Measurements from ENCODE around the gene INHBB.
"Not testable (repeated sequence)": the region's sequence is repeated elsewhere in the genome, so short reads cannot be mapped to it uniquely, and the experiment has no call there.

Gene INHBB

DNA sequence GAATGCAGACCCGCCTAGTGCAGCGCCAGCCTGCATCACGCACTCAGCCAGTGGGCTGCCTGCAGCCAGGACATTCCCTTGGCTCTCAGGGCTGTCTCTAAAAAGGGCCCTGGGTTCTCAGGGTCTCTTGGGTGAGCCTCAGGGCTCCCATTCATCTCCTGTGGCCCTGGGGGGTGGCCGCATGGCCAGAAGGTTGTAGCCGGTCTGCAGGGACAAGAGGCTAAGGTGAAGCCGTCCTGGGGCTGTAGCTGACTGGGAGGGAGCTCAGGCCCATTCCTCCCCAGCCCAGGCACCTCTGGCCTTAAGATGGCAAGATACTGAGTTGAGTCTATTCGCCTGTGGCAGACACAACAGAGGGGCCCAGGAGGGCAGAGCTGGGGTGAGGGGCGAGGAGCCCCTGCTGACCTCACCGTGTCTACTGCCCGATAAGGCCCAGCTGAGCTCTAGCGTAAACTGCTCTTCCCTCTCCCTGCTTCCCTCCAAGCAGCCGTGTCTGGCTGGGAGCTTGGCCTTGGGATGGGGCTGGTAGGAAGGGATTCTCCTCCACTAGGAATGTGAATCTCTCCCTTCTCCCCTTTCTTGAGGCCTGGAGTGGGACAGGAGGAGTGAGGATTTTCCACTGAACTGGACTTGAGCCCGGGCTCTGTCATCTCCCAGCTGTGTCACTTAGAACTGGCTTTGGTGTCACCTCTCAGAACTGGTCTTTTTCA is 37.9 kb downstream of the INHBB start:
- DNase-seq, result no peak

DNA sequence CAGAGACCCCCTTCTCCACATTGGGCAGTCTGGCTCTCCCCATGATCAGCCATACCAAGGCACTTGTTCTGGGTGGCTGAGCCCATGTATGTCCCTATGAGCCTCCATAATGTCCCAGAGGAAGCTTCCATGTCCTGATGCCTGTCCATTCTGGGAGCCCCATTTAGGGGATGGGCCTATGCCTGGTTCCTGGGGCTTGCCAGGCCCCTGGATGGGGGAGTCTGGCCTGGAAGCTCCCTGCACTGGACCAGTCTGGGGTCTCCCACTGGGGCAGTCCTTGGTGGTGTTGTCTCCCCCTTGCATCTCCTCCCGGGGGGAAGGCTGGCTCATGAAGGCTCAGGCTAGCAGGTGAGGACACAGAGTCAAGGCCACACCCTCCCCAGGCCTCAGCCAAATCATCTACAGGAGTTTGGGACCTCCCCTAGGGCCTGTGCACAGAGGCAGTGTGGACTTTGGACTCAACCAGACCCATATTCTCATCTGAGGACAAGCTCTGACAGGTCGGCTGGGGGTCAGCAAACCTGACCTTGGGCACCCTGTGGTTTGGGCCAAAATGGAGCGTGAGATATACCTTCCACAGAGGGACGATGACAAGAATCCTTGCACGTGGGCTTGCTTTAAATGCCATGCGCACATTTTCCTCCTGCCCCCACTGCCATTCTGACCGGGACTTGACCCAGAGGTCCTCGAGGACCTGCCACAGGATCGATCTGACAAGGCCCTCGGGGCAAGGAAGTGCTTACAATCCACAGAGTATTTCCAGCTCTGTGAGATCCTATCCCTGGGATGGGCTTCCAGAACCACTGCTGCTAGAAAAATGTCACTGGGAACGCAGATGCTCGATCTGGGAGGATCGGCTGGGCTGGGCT is 38.8 kb downstream of the INHBB start:
- no peak for DNase-seq

DNA sequence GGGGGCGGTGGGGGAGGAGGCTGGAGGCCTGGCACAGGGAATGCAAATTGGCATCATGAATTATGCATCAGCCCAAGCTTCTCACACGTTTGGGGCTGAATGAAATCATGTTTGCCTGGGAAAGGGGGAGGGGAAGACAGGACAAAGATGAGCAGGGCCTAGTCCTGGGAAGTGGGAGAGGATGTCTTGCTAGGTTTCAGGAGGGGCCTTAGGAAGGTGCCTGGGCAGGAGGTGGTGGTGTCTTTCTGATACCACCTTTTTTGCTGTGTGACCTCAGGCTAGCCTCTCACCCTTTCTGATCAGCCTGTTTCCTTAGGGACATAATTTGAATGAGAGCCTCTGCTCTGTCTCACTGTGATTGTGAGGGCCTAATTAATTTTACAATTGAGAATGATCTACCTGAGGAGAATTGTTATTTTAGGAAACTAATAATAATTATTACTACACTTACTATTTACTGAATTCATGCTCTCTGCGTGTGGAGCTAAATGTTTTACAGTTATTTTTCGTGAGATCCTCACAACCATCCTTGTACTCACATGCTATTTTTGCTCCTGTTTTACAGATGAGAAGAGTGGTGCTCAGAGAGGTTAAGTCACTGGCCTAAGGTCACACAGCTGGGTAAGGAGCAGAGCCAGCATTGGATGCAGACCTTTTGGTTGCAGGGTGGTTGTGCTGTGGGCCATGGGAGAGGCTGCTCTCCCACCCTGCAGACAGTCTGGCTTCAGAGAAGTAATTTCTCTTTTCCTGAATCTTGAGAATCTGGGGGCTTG is 39.6 kb downstream of the INHBB start:
- DNase-seq, result no peak

DNA sequence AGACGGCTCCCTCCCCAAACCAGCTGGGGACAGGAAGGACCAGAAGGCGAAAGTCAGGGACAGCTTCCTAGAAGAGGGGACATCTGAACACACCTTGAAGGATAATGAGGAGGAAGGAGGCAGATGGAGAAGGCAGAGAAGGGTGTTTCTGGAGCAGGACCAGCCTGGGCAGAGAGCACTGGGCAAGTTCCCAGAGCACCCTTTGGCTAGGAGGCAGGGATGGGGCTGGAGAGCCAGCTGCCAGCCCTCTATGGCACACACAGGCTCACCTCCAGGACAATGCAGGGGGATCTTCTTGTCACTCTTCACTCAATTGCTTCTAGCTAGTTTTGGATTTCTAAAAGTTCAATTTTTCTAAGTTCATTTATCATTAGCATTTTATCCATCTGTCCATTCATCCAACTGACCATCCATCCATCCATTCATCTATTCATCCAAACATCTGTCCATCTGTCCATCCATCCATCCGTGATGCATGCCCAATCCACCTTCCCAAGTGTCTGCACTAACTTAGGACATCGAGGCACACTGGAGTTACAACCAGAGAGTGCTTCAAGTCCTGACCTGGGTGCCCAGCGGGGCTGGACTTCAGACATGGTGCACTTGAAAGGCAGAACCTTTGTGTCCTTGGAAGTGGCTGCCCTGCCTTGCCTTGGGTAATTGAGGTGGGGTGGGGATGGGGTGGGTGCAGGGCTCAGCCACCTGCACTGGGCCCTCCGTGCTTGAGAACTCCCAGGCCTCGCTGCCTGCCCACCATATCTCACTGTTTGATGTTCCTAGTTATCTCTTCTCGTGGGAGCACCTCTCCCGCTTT is 42.5 kb downstream of the INHBB start:
- no peak for DNase-seq

DNA sequence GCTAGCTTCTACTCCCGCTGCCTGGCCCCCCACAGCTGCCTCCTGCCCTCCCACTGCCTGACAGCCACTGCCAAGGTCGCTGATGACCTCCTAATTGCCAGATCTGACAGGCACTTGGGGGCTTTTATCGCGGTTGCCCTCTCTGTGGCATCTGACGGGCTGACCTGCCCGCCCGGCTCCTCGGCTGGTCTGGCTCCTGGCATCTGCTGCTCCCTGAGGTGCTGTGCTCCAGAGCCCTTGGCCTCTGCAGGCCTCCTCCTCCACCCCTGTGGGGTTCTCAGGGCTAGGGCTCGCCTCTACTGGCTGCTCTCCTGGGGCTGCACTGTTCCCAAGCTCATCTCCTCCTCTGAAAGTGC is 43.1 kb downstream of the INHBB start:
- DNase-seq, result no peak

DNA sequence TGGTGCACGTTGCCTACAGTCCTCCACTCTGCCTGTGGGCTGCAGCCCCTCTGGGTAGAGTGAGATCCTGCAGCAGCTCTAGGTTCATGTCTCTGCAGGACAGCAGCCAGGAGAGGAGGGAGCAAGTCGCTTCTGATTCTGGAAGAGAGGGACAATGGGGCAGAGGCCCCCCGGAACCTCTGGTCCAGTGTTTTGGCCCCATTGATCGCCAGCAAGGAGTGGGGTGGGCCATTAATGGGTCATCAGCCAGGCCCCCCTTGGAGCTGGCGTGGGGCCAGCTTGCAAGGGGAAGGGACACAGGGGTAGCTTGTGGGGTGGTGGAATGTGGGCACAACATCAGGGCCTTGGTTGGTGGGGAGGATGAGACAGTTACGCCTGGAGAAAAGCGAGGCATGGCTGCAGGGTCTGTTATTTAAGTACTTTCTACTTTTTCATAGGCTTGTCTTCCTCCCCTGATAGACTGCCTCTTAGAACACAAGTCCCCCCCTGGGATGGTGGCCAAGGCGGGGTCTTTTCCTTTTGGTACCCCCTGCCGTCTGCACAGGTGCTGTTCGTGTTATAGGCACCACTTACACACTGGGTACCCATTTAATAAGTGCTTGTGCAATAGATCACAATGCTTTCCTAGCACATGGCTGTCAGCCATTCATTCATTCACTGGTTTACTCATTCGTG is 44.6 kb downstream of the INHBB start:
- DNase-seq, result no peak

DNA sequence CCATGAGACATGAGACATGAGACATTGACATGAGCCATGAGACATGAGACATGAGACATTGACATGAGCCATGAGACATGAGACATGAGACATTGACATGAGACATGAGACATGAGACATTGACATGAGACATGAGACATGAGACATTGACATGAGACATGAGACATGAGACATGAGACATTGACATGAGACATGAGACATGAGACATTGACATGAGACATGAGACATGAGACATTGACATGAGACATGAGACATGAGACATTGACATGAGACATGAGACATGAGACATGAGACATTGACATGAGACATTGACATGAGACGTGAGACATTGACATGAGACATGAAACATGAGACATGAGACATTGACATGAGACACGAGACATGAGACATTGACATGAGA is 45.4 kb downstream of the INHBB start:
- not testable (repeated sequence) for DNase-seq

DNA sequence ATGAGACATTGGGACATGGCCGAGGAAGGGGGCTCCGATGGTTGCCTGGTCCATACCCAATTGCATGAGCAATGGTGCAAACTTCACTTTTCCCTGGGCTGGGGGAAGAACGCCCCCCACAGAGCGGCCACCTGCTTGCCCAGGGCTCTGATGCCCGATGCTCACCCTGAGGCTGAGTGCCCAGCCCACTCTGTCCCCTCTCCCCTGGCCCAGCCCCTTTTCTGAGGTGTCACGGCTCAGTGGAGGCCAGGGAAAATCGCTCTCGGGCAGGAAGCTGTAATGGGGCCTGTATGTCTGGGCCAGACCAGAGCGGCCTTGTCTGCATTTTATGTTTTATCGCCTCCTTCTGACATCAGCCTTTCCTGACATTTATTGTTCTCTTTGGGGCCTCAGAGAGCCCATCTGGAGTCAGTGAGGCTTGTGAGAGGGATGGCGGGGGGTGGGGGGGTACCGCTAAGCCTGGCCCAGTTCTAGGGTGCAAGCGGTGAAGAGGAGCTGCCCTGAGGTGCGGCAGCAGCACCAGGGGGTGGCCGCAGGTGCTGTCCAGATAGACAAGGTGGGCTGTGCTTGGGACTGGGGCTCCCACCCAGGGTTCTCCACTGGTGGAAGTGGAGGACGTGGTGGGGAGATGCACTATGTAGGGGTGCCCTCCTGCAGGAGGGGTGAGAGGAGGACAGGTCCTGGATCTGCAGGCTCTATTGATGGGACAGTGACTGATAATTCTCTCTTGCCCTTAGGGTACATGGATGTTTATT is 46.2 kb downstream of the INHBB start:
- DNase-seq, result no peak

DNA sequence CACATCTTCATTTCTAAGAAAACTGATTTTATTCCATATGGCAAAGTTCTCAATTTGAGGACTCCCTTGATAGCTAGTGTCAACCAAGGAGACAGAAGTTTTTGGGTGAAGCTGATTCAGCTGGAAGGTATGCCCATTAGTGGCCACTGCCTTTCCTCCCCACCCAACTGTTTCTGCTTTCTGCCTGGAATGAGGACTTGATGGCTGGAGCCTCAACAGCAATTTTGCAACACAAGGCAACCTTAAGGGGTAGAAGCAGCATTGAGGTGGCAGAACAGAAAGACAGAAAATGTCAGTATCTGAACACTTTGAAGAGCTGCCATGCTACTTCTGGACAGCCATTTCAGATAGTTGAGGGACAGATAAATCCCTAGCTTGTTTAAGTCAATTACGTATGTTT is 47.0 kb downstream of the INHBB start:
- DNase-seq, result no peak

DNA sequence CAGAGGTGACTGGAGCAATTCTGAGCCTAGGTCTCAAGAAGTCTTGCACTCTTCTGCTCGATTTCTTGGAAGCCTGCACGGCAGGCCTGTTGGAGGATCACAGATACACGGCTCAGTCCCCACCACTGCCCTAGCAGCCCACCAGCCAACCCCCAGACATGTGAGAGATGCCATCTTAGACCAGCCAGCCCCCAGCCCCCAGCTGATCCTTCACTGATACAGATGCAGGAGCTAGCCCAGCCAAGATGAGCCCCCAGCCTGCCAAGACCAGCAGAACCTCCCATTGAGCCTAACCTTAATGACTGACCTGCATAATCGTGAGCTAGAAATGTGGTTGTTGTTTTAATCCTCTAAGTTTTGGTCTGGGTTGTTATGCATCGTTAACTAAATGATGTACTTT is 47.5 kb downstream of the INHBB start:
- DNase-seq, result no peak

DNA sequence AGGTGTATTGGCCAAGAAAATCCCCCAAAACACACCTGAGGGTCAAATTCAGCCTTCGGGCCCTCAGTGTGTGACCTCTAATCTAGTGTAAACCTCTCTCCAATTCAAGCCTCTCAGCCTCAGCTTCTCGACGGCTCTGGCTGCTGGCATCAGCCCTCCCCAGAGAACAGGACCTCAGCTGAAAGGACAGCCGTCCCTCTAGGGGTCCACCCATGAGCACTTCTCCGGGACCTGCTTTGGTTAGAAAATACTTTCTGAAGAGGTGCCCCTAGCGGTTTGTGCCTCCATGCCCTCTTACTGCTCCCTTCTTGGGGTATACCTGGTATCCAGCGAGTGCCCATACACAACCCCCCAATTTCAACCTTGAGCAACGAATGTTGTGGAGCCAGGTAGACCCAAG is 48.8 kb downstream of the INHBB start:
- no peak for DNase-seq

DNA sequence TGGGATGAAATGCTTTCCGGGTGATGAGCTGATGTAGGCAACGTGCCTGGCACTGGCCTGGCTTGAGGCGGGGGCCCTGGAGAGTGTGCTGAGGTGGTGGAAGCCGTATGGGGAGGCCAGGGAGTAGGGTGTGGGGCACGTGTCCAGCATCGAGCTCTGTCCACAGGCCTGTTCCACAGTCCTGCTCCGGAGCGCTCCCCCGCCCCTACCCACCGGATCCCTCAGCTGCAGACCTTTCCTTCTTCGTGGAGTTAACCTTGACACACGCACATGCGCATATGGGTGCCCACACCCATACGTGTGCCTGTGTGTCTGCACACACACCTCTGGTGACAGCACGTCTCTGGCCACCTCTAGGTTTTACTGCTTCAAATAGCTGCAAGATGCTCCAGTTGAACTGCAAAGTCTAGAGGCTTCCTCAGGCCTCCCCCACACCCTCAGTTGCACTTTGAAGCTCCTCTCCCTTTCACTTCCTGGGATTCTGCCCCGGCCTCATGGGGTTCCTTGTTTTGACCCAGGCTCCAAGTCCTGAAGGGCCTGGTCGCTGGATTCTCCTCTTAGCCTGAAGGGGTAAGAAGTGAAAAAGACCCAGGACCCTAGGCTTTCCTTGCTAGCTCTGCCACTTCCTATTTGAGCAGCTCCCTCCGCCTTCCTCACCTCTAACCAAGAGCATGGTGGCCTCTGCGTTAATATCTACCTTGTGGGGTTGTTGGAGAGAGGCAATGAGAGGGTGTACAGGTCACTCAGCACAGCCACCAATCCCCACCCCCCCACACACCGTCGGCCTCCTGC is 49.5 kb downstream of the INHBB start:
- no peak for DNase-seq

DNA sequence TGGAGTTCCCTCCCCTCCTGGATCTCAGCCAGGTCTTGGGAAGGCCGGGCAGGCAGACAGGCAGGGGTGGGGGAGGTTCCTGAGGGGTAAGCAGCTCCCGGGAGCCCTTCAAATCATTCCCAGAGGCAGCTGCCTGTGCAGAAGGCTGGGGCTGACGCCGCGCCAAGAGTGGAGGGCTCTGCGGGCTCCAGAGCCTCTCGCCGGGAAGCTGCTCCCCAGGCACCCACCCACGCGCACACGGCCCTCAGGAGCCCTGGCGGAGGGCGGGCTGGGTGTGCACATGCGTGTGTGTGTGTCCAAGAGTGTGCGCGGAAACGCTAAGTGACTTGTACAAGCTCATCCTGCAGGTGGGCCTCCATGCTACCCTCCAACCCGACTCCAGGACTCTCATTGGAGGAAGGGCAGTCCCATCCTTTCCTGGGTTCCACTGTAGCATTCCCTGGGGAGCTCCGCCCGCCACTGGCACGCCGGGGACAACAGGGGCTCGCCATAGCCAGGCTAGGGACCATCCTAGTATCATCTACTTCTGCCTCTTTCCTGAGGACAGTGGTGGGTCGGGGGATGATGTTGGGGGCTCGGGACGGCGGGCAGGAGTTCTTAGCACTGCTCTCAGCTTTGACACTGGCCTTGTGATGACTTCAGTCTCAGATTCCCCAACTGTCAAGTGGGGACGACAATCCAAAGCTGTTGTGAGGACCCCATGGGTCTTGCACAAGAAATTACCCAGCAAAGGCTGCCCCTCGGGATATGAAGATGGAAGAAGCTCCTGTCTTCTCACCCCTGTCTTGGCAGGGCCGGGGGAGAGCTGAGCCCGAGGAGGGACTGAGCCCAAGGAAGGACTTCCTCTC is 50.3 kb downstream of the INHBB start:
- no peak for DNase-seq

DNA sequence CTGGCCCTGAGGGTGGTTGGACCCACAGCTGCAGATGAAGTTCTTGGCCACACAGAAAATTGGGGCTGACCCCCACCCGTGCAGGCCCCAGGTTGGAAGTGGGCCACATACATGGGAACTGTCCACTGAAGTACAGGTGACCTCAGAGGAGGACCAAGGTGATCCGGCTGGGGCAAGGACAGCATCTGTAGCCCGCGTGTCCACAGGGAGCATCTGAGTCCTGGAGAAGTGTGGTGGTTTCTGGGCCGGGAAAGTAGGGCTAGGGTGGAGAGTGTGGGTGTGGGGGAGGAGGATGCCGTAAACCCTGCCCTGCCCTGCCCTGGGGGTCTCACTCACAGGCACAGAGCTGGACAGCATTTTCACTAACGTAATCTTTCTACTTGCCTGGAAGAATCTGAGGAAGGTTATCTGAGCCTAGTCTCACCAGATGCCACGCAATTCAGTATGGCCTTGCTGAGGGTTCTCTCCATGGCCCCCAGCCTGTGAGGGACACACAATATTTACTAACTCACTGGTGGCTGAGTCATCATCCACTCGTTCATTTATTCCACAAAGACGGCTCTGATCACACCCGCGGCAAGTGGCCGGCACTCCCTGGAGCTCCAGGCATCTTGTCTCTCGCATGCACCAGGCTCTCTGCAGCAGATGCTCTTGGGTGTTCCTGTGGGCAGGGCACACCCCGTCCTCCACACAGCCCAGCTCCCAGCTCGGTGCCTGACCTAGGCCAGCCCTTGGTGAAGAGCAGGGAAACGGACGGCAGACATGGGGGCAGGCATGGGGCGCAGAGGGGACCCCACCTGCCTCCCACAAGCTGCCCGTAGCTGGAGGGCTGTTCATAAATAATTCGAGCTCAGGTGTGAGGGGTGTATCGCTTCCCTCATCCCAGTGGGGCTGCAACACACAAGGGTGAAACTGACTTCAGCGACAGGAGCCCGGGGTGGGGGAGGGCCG is 51.2 kb downstream of the INHBB start:
- no peak for DNase-seq

DNA sequence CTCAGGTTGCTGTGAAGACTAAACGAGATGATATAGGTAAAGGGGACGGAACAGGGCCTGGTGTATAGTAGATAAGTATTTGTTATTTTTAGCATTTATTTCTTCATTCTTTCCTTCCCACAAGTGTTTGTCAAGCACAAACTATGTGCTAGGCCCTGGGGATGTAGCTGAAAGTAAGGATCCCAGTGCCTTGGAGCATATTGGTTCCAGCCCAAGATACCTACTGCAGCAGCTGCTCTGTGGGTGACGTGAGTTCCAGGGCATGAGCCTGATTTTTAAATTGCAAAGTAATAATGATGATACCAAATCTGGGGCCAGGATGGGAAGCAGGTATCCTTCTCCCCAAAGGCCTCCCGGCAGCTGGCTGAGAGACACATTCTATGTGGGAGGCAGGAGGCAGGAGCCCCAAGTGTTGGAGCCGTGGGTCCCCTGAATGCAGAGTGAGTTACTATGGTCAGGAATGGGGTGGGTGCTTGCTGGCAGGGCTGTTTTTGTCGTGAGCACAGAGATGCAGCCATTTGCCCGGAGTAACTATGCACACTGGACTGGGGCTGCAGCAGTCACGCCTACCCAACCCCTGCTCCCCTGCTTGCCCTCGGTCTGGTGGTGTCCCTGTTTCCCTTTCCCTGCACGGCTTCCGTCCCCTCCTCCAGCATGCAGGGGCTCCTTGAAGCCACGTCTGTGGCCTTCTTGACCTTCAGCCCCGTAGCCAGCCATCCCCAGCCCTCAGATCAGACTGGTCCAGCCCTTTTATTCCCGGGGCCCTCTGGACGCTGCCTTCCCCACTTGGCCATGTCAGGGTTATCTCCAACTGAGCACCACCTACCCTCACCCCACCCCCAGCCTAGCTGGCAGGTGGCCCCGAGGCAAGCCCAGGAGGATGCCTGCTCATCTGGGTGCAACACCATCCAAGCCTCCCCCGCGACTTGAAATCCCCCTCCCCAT is 52.4 kb downstream of the INHBB start:
- DNase-seq, result no peak

DNA sequence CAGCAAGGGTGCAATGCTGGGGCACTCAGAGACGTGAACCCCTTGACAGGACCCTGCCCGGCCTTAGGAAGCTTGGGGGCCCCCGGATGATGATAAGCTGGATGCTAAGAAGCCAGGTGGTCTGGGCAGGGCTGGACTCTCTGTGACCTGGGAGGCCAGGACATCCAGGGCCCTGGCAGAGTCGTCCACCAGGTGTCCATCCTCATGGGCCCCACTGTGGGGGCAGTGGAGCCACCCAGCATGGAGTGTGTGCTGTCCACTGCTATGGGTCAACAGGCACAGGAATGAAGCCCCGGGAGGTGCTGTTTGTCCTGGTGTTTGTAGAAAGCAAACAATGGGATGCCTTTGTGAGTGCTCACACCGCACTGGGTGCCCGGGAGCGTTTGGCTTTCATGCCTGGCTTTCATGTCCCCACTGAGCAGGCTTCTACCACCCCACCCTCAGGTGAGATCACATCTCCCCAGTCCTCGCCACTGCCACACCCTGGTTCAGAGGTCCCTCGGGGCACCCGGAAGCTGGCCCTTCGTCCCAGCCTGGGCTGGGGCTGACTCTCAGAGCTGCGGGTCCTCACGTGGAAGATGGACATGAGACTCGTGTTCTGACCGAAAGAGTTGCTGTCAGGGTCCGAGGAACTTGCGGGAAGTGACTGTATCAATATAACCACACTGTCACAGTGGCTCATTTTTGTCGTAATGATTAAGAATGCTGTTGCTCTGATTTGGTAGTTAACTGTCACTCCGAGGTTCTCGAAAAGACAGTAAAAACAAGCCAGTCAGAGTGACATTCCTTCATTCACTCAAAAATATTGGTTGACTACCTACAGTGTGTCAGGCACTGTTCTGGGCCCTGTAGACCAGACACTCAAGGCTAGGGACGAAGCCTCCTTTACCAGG is 53.3 kb downstream of the INHBB start:
- no peak for DNase-seq
